ENCODE results near the gene STXBP1.
"Not testable (repeated sequence)": the region's sequence is repeated elsewhere in the genome, so short reads cannot be mapped to it uniquely, and the experiment has no call there.

STXBP1 gene

GRCh38 chr9:127578627-127578951, 33.5 kb upstream of the STXBP1 start:
- DNase-seq = no peak

- peak; percentile 97 for DNase-seq
Observed at GRCh38 chr9:127578952-127579853, 32.9 kb upstream of the STXBP1 start.

GRCh38 chr9:127580366-127580765, 31.7 kb upstream of the STXBP1 start:
- DNase-seq = no peak

- DNase-seq = no peak
Observed at GRCh38 chr9:127580879-127581475, 31.1 kb upstream of the STXBP1 start.

GRCh38 chr9:127584474-127584805, 27.6 kb upstream of the STXBP1 start:
- not testable (repeated sequence) for DNase-seq

- no peak for DNase-seq
Observed at GRCh38 chr9:127585161-127585819, 26.8 kb upstream of the STXBP1 start.

- DNase-seq = no peak
Observed at GRCh38 chr9:127586096-127586495, 26.0 kb upstream of the STXBP1 start.

GRCh38 chr9:127586537-127586936, 25.5 kb upstream of the STXBP1 start:
- DNase-seq = peak; percentile 82

- no peak for DNase-seq
Observed at GRCh38 chr9:127587966-127588365, 24.1 kb upstream of the STXBP1 start.

- no peak for DNase-seq
Observed at GRCh38 chr9:127588740-127589506, 23.2 kb upstream of the STXBP1 start.

- peak; percentile 82 for DNase-seq
Observed at GRCh38 chr9:127589955-127590370, 22.1 kb upstream of the STXBP1 start.

- DNase-seq = no peak
Observed at GRCh38 chr9:127595611-127596010, 16.5 kb upstream of the STXBP1 start.

GRCh38 chr9:127598839-127599549, 13.1 kb upstream of the STXBP1 start:
- DNase-seq = no peak

- no peak for DNase-seq
Observed at GRCh38 chr9:127599550-127599891, 12.6 kb upstream of the STXBP1 start.

- no peak for DNase-seq
Observed at GRCh38 chr9:127603226-127603625, 8.9 kb upstream of the STXBP1 start.

DNA sequence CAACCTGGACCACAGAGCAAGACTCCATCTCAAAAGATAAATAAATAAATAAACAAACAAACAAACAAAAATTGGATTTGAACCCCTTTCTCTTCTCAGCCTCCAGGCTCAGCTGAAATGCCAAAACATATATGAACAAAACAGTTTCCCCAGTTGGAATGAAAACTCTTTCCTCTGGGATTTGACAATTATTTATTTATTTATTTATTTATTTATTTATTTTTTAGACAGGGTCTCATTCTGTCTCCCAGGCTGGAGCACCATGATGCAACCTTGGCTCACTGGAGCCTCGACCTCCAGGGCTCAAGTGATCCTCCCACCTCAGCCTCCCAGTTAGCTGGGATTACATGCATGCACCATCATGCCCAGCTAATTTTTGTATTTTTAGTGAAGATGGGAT, 6.0 kb upstream of the STXBP1 start:
- no peak for DNase-seq

DNA sequence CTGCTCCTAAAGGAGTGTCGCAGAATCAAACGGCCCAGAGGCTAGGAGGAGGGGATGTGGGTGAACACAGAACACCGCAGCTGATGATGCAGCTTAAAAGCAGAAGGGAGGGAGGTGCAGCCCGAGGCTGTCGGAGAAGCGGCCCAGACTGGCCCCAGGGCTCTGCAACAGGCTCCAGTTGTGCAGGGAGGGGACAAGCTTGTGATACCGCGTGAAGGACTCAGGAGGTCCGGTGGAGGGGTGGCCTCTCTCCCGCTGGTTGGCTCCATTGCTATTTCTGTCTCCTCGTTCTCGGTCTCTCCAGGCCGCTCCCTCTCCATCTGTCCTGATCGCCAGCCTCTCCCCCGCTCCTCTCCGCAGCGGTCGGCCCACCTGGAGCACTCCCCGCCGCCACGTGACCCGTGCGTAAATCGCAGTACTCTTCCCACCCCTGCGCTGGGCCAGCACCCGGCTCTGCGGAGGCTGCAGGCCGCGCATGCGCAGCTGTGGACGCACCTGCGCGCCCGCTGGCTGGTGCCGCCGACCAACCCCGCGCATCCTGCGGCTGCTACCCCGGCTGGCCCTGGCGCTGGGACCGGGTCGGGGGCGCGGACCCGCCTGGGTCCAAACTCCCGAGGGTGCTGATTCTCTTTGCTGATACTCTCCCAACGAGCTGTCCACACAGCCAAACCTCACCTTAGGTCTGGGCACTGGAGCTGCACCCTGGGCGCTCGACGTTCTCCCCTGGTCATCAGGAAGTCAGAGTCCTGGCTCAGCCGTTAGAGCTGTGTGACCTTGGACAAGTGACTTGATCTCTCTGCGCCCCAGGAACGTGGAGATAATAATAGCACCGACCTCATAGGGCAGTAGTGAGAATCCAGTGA, 3.7 kb upstream of the STXBP1 start:
- no peak for DNase-seq

- DNase-seq = no peak
Observed at GRCh38 chr9:127611603-127611898, 526 bp upstream of the STXBP1 start.

GRCh38 chr9:127612939-127613582, 984 bp downstream of the STXBP1 start:
- peak; percentile 39 for DNase-seq

- DNase-seq = no peak
Observed at GRCh38 chr9:127613583-127613954, 1.5 kb downstream of the STXBP1 start.

DNA sequence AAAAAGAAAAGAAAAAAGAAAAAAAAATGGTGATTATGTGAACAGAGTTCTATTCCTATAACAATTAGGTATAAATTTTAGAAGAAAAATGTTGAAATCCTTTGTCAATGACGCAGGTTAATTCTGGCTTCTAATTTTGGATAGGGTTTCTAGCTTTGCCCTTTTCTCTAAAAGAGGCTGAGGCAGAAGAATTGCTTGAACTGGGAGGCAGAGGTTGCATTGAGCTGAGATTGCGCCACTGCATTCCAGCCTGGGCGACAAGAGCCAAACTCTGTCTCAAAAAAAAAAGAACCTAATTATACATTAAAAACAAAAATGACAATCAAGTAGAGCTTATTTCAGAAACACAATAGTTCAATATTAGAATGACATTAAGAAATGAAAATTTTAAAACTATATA, 2.9 kb downstream of the STXBP1 start:
- DNase-seq = no peak

Measured in fibroblast of skin of scalp (primary cell).